Lung (tissue), 12 donors: ENCODE measurements around the gene TOR4A. TPM values are rescaled to one million over a fixed set of nuclear protein-coding genes. Genes with fewer than 3 reads are reported as not detected.

Source experiments
- ATAC-seq: fragments of 200-7000 bp; cut with Tn5 transposase; one replicate; pipeline ENCODE4 v1.9.1; 2020; ENCODE audit warnings: moderate number of reproducible peaks; ENCODE audit not compliant: insufficient read depth, low FRiP score
- DNase-seq, 3 donors: peaks; one replicate each; pipeline ENCODE4 v3.0.0-alpha.2; 2013 to 2017
- H3K27ac ChIP-seq, 2 donors: one replicate each; pipeline ENCODE4 v1.5.1; 2013; ENCODE audit warnings: mild to moderate bottlenecking in 2 of 2, moderate library complexity in 2 of 2, control low read depth in 1 of 2, inconsistent platforms in 1 of 2, low read depth in 1 of 2, low read length in 1 of 2
- H3K27me3 ChIP-seq, 3 donors: one replicate each; pipeline ENCODE4 v1.5.1; 2013; ENCODE audit warnings: low read length in 2 of 3; ENCODE audit not compliant: control insufficient read depth in 3 of 3, insufficient read depth in 3 of 3
- H3K36me3 ChIP-seq, 4 donors: one replicate each; pipeline ENCODE4 v1.5.1; 2013; ENCODE audit warnings: low read length in 4 of 4, mild to moderate bottlenecking in 1 of 4, moderate library complexity in 1 of 4; ENCODE audit not compliant: control insufficient read depth in 4 of 4, insufficient read depth in 4 of 4
- H3K4me1 ChIP-seq, 5 donors: one replicate each; pipeline ENCODE4 v1.5.1; 2013; ENCODE audit warnings: low read length in 5 of 5, mild to moderate bottlenecking in 2 of 5, moderate library complexity in 1 of 5; ENCODE audit not compliant: control insufficient read depth in 5 of 5, insufficient read depth in 5 of 5
- H3K4me3 ChIP-seq: one replicate; pipeline ENCODE4 v1.5.1; 2013; ENCODE audit warnings: mild to moderate bottlenecking, control low read depth, moderate library complexity
- H3K9ac ChIP-seq, 2 donors: one replicate each; pipeline ENCODE4 v1.5.1; 2013; ENCODE audit warnings: low read length in 2 of 2, control low read depth in 1 of 2; ENCODE audit not compliant: insufficient read depth in 1 of 2
- H3K9me3 ChIP-seq, 4 donors: one replicate each; pipeline ENCODE4 v1.5.1; 2013; ENCODE audit warnings: low read length in 3 of 4, mild to moderate bottlenecking in 1 of 4, moderate library complexity in 1 of 4; ENCODE audit not compliant: control insufficient read depth in 4 of 4, insufficient read depth in 3 of 4
- WGBS, 2 donors: extraction: QIAGEN DNeasy Blood & Tissue Kit; methylation state at CpG; one replicate each; pipeline ENCODE4 v1.1.7; 2013; 5-methylcytosine and 5-hydroxymethylcytosine counted together
- polyA plus RNA-seq, 2 donors: library from polyadenylated mRNA; stranded (reverse); fragments of 200-250 nt; gene quantifications; one replicate each; pipeline ENCODE4 v1.2.1, GENCODE V29; 2013
- total RNA-seq, 2 donors: library from RNA; depleted of rRNA in 1 of 2; stranded (reverse); fragments of >200 nt in 1 of 2; gene quantifications; one replicate each; pipeline ENCODE4 v1.2.1, GENCODE V29; 2014 to 2021
- TF ChIP-seq, protein P1 (sequence below): IDR thresholded peaks from 2 replicates; pipeline ENCODE4 v1.5.1; 2012; ENCODE audit warnings: mild to moderate bottlenecking; ENCODE audit errors: control extremely low read depth, extremely low read depth
- donor health status: control.
- donor health status: control.
- donor health status: Bipolar disorder and iron deficiency.
- donor health status: healthy.
- donor health status: DM: yes; HTN: yes; CAD: no.

Gene TOR4A
- total and polyA plus RNA-seq, 4 donors, result 9.6 to 42.5 (median 20.7) TPM

DNA sequence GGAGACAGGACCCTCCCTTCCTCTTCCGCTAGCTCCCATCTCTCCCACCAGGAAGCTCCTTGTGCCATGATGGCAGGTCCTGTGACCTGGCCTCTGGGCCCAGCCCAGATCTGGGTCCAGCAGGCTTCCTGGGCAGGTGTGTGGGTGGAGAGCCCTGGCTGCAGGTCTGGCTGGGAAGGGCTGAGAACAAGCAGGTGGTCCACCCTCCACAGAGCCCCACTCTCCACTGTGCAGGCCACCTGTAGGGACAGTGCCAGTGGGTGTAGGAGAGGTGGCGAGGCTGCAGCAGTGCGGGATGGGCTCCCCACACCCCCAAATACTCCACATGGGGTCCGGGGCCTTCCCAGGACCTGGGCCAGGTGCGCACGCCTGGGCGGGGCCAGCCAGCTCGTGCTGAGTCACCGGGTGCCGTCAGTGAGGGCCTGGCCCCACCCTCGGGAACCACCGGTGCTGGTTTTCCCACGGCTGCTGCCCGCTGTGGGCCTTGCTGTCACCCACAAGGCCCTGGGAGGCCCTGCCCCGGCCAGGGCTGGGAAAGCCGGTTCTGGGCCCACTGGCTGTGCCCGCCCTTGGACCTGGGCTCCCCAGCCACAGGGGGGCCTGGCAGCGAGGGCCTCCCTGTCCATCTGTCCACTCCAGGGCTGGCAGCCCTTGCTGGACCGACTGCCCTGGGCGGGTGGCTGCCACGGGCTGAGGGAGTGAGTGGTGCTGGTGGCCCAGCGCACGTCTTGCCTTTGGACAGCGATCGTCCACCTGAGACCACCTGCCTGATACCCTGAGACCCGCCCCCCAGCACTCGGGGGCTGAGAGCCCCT is 33.9 kb downstream of the TOR4A start:
- 70 to 84% methylated on average over 23 to 27 of the region's 27 CpGs for WGBS, 2 donors
- Histone ChIP-seq H3K27ac (no peak overlapping the region), H3K36me3 (no peaks in the 10 kb centered on the region), H3K9me3 (no peaks in the 10 kb centered on the region), H3K9ac (no peak overlapping the region), H3K27me3 (peaks cover 0 to 3% (median 0%) of the 10 kb centered on the region in 3 donors), H3K4me1 (peaks cover 0 to 24% (median 19%) of the 10 kb centered on the region in 5 donors), H3K4me3 (no peak overlapping the region)
- TF ChIP-seq, protein P1, sequence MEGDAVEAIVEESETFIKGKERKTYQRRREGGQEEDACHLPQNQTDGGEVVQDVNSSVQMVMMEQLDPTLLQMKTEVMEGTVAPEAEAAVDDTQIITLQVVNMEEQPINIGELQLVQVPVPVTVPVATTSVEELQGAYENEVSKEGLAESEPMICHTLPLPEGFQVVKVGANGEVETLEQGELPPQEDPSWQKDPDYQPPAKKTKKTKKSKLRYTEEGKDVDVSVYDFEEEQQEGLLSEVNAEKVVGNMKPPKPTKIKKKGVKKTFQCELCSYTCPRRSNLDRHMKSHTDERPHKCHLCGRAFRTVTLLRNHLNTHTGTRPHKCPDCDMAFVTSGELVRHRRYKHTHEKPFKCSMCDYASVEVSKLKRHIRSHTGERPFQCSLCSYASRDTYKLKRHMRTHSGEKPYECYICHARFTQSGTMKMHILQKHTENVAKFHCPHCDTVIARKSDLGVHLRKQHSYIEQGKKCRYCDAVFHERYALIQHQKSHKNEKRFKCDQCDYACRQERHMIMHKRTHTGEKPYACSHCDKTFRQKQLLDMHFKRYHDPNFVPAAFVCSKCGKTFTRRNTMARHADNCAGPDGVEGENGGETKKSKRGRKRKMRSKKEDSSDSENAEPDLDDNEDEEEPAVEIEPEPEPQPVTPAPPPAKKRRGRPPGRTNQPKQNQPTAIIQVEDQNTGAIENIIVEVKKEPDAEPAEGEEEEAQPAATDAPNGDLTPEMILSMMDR, result no peak
- no peak for ATAC-seq
- no peak for DNase-seq

DNA sequence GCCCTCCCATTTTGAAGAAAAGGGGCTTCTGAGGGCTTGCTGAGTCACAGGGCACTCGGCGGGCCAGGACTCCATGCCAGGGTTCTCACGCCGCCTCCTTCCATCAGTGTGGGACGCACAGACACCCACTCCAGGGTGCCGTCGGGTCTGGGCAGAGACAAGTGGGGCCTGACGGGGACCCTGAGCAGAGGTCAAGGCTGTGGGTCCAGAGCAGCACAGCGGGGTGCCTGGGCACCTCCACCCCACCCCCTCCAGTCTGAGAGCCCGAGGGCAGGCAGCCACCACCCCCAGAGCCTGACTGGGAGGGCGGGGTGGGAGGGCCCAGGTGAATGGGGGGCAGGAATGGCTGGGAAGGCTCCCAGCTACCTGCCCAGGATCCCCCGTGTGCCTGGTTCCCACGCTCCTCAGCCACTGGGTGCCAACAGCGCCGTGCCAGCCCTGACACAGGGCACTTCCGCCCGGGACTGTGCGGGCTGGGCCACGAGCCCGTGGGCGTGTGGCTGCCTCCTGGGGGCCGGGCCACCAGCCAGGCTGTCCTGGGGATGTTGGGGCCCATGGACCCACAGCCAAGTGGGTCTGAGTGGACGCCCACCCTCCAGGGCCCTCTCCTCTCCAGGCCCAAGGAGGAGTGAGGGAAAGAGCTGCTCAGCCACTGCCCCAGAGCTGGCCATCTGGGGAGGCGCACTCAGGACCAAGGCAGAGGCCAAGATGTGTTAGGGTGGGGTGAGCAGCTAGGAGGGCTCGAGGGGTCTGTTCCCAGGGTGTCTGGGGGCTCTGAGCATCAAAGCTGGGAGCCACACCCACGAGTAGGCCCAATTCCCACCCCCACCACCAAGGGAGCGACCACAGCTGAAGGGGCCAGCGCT is 34.7 kb downstream of the TOR4A start:
- Histone ChIP-seq H3K36me3 (no peaks in the 10 kb centered on the region), H3K27me3 (peaks cover 0 to 3% (median 0%) of the 10 kb centered on the region in 3 donors), H3K9me3 (no peaks in the 10 kb centered on the region), H3K4me1 (peaks cover 0 to 22% (median 17%) of the 10 kb centered on the region in 5 donors), H3K9ac (no peak overlapping the region), H3K27ac (peak overlapping the region in 1 of 2 donors; percentile 21), H3K4me3 (no peak overlapping the region)
- DNase-seq (no peak), ATAC-seq (no peak)
- TF ChIP-seq, protein P1, result no peak
- 77 to 85% methylated on average over 25 to 28 of the region's 28 CpGs for WGBS, 2 donors

- DNase-seq, result no peak
- H3K27me3 ChIP-seq, result peaks cover 0 to 3% (median 0%) of the 10 kb centered on the region in 3 donors
- H3K9ac ChIP-seq, result no peak overlapping the region
- TF ChIP-seq, protein P1, result no peak
- peaks cover 0 to 19% (median 12%) of the 10 kb centered on the region in 5 donors for H3K4me1 ChIP-seq
- no peak for ATAC-seq
- no peak overlapping the region for H3K4me3 ChIP-seq
- no peak overlapping the region for H3K27ac ChIP-seq
- H3K36me3 ChIP-seq, result no peaks in the 10 kb centered on the region
- no peaks in the 10 kb centered on the region for H3K9me3 ChIP-seq
- WGBS, 2 donors, result 92 to 95% methylated on average over 6 of the region's 6 CpGs
Observed at GRCh38 chr9:137312852-137313325, 35.4 kb downstream of the TOR4A start.
